Ishikawa (cell line): ENCODE data around the gene ADA.

Source experiments
- CEBPB ChIP-seq: IDR thresholded peaks from 2 replicates; pipeline ENCODE4 v1.6.1; 2012
- CREB1 ChIP-seq: IDR thresholded peaks from 2 replicates; pipeline ENCODE4 v1.6.1; 2012; ENCODE audit warnings: low read depth
- EGR1 ChIP-seq: IDR thresholded peaks from 2 replicates; pipeline ENCODE4 v1.6.1; 2012
- EP300 ChIP-seq: IDR thresholded peaks from 2 replicates; pipeline ENCODE4 v1.6.1; 2012; ENCODE audit warnings: borderline replicate concordance
- FOXM1 ChIP-seq: IDR thresholded peaks from 2 replicates; pipeline ENCODE4 v1.6.1; 2012; ENCODE audit warnings: low read depth, borderline replicate concordance
- MAX ChIP-seq: IDR thresholded peaks from 2 replicates; pipeline ENCODE4 v1.6.1; 2012
- NFIC ChIP-seq: IDR thresholded peaks from 2 replicates; pipeline ENCODE4 v1.6.1; 2012
- RAD21 ChIP-seq: IDR thresholded peaks from 2 replicates; pipeline ENCODE4 v1.6.1; 2012; ENCODE audit warnings: low read depth
- REST ChIP-seq: IDR thresholded peaks from 2 replicates; pipeline ENCODE4 v1.6.1; 2012; ENCODE audit warnings: low read depth, mild to moderate bottlenecking
- TAF1 ChIP-seq: IDR thresholded peaks from 2 replicates; pipeline ENCODE4 v1.6.1; 2012; ENCODE audit warnings: low read depth, mild to moderate bottlenecking
- TCF12 ChIP-seq: IDR thresholded peaks from 2 replicates; pipeline ENCODE4 v1.6.1; 2012; ENCODE audit warnings: low read depth
- TEAD4 ChIP-seq: IDR thresholded peaks from 2 replicates; pipeline ENCODE4 v1.6.1; 2012
- USF1 ChIP-seq: IDR thresholded peaks from 2 replicates; pipeline ENCODE4 v1.6.1; 2012
- YY1 ChIP-seq: IDR thresholded peaks from 2 replicates; pipeline ENCODE4 v1.6.1; 2012; ENCODE audit warnings: low read depth
- ZBTB7A ChIP-seq: IDR thresholded peaks from 2 replicates; pipeline ENCODE4 v1.6.1; 2012; ENCODE audit warnings: low read depth

Gene ADA

GRCh38 chr20:44632103-44632752, 19.3 kb downstream of the ADA start:
- TF ChIP-seq MAX: no peak
- no peak for TF ChIP-seq FOXM1
- TF ChIP-seq EGR1: no peak
- TF ChIP-seq NFIC: no peak
- TF ChIP-seq TCF12: no peak
- no peak for TF ChIP-seq TAF1
- no peak for TF ChIP-seq TEAD4
- TF ChIP-seq RAD21: no peak
- TF ChIP-seq CEBPB: no peak
- no peak for TF ChIP-seq YY1
- no peak for TF ChIP-seq USF1
- no peak for TF ChIP-seq REST
- TF ChIP-seq ZBTB7A: no peak
- no peak for TF ChIP-seq CREB1
- no peak for TF ChIP-seq EP300

- TF ChIP-seq USF1 (no peak), EGR1 (no peak), CREB1 (no peak), TAF1 (no peak), EP300 (no peak), CEBPB (no peak), MAX (no peak), REST (no peak), YY1 (no peak), ZBTB7A (no peak), TCF12 (no peak), TEAD4 (no peak), RAD21 (no peak)
These were observed 21.2 kb downstream of the ADA start for GRCh38 chr20:44630297-44630696.

- TF ChIP-seq NFIC (no peak), RAD21 (no peak), FOXM1 (no peak), TEAD4 (no peak), CREB1 (no peak), EP300 (no peak), EGR1 (no peak), MAX (no peak), YY1 (no peak), TCF12 (no peak), TAF1 (no peak), USF1 (no peak), REST (no peak), CEBPB (no peak), ZBTB7A (no peak)
These were observed 22.0 kb downstream of the ADA start for GRCh38 chr20:44629542-44629941.
